Measurements from ENCODE around the gene CBR1. TPM values are rescaled to one million over a fixed set of nuclear protein-coding genes. Genes with fewer than 3 reads are reported as not detected.

Gene CBR1
- total RNA-seq, 2 donors from 2014 or later: 60.7 to 101 TPM

- no peaks in the 10 kb centered on the region for H3K9me3 ChIP-seq
- DNase-seq (ENCODE audit: low spot score): no peak
- no peaks in the 10 kb centered on the region for H3K4me1 ChIP-seq
- peak; percentile 50 to 64 for TF ChIP-seq CTCF (IDR thresholded peaks at IDR 0.05)
- no peak overlapping the region for H3K27ac ChIP-seq
- H3K4me3 ChIP-seq: peak overlapping the region in 1 of 2 donors; percentile 21
- no peaks in the 10 kb centered on the region for H3K36me3 ChIP-seq
- H3K27me3 ChIP-seq: peaks cover 0 to 4% of the 10 kb centered on the region in 2 donors
Observed at GRCh38 chr21:36104317-36105300, 34.8 kb downstream of the CBR1 start.

DNA sequence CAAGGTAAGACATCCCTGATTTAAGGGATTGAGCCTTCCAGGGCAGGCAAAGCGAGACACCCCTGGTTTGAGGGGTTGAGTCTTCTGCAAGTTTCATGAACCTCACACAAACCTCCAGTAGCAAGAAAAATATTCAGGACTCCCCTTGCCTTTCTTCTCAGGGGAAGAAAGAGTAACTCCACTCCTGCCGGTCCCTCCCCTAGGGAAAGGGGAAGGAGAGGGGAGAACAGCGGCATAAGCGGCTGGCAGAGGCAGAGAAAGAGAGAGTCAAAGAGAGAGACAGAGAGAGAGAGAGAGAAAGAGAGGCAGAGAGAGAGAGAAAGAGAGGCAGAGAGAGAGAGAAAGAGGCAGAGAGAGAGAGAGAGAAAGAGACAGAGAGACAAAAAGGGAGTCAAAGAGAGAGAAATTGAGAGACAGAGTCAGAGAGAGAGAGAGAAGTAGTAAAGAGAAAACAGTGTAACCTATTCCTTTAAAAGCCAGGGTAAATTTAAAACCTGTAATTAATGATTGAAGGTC is 35.6 kb downstream of the CBR1 start:
- no peak for DNase-seq (ENCODE audit: low spot score)
- Histone ChIP-seq H3K27me3 (peaks cover 0 to 4% of the 10 kb centered on the region in 2 donors), H3K9me3 (no peaks in the 10 kb centered on the region), H3K36me3 (no peaks in the 10 kb centered on the region), H3K4me1 (no peaks in the 10 kb centered on the region), H3K27ac (no peak overlapping the region), H3K4me3 (peak overlapping the region in 1 of 2 donors; percentile 12)
- no peak for TF ChIP-seq CTCF (IDR thresholded peaks at IDR 0.05)

GRCh38 chr21:36109868-36110267 is 40.0 kb downstream of the CBR1 start:
- Histone ChIP-seq H3K4me1 (peaks cover 0 to 11% of the 10 kb centered on the region in 2 donors), H3K36me3 (no peaks in the 10 kb centered on the region), H3K4me3 (no peak overlapping the region), H3K27me3 (no peaks in the 10 kb centered on the region), H3K9me3 (no peaks in the 10 kb centered on the region), H3K27ac (no peak overlapping the region)
- no peak for TF ChIP-seq CTCF (IDR thresholded peaks at IDR 0.05)
- DNase-seq (ENCODE audit: low spot score): no peak

- no peaks in the 10 kb centered on the region for H3K9me3 ChIP-seq
- no peaks in the 10 kb centered on the region for H3K27me3 ChIP-seq
- no peak for DNase-seq (ENCODE audit: low spot score)
- TF ChIP-seq CTCF (IDR thresholded peaks at IDR 0.05): no peak
- H3K4me3 ChIP-seq: no peak overlapping the region
- no peaks in the 10 kb centered on the region for H3K36me3 ChIP-seq
- H3K4me1 ChIP-seq: peaks cover 0 to 11% of the 10 kb centered on the region in 2 donors
- no peak overlapping the region for H3K27ac ChIP-seq
Observed at GRCh38 chr21:36111238-36111637, 41.4 kb downstream of the CBR1 start.

- no peak overlapping the region for H3K27ac ChIP-seq
- TF ChIP-seq CTCF (IDR thresholded peaks at IDR 0.05): no peak
- H3K4me1 ChIP-seq: peaks cover 0 to 11% of the 10 kb centered on the region in 2 donors
- no peaks in the 10 kb centered on the region for H3K9me3 ChIP-seq
- DNase-seq (ENCODE audit: low spot score): no peak
- no peaks in the 10 kb centered on the region for H3K27me3 ChIP-seq
- H3K4me3 ChIP-seq: no peak overlapping the region
- no peaks in the 10 kb centered on the region for H3K36me3 ChIP-seq
Observed at GRCh38 chr21:36113647-36114428, 44.0 kb downstream of the CBR1 start.

Measured in right atrium auricular region (tissue), 2 donors.